Suprapubic skin (tissue), 4 donors: ENCODE measurements around the gene CLPX.

Experiments used
- POLR2A ChIP-seq, 2 donors: fragments of 450-650 bp; IDR thresholded peaks; one replicate each; pipeline ENCODE4 v1.6.1; 2017; ENCODE audit warnings: antibody characterized with exemption in 2 of 2, mild to moderate bottlenecking in 2 of 2, moderate library complexity in 2 of 2
- POLR2AphosphoS5 ChIP-seq, 3 donors: sonication (generic); formaldehyde crosslinking; IDR thresholded peaks; one replicate each; pipeline ENCODE4 v1.6.1; 2017; ENCODE audit warnings: antibody characterized with exemption in 3 of 3
- TF ChIP-seq, protein P1 (sequence below), 2 donors: fragments of 200-600 bp in 1 of 2; fragments of 450-650 bp in 1 of 2; sonication (generic) in 1 of 2; IDR thresholded peaks; one replicate each; pipeline ENCODE4 v1.5.1; 2016 to 2019; ENCODE audit warnings: antibody characterized with exemption in 2 of 2, mild to moderate bottlenecking in 1 of 2, moderate library complexity in 1 of 2

DNA sequence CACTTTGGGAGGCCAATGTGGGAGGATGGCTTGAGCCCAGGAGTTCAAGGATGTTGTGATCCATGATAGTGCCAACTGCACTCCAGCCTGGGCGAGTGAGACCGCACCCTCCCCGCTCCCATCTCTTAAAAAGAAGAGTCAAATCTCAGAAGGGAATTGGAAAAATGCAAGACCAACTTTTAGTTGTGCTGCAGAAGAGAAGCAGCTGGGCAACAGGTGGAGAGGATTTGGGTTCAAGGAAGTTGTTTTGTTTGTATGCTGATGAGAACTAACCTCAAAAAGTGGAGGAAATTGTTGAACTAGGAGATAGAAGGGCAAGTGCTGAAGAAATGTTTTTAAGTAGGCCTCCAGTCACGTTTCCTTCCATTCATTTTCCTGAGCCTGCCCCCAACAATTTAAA is 38.7 kb downstream of the CLPX start:
- TF ChIP-seq, protein P1, sequence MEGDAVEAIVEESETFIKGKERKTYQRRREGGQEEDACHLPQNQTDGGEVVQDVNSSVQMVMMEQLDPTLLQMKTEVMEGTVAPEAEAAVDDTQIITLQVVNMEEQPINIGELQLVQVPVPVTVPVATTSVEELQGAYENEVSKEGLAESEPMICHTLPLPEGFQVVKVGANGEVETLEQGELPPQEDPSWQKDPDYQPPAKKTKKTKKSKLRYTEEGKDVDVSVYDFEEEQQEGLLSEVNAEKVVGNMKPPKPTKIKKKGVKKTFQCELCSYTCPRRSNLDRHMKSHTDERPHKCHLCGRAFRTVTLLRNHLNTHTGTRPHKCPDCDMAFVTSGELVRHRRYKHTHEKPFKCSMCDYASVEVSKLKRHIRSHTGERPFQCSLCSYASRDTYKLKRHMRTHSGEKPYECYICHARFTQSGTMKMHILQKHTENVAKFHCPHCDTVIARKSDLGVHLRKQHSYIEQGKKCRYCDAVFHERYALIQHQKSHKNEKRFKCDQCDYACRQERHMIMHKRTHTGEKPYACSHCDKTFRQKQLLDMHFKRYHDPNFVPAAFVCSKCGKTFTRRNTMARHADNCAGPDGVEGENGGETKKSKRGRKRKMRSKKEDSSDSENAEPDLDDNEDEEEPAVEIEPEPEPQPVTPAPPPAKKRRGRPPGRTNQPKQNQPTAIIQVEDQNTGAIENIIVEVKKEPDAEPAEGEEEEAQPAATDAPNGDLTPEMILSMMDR (IDR thresholded peaks at IDR 0.05) = no peak
- no peak for TF ChIP-seq POLR2AphosphoS5 (IDR thresholded peaks at IDR 0.05)
- TF ChIP-seq POLR2A (IDR thresholded peaks at IDR 0.05) = no peak
